HepG2 (cell line): ENCODE data around the gene CCT4. TPM values are rescaled to one million over a fixed set of nuclear protein-coding genes. Genes with fewer than 3 reads are reported as not detected.
A peak's percentile ranks its signal among the peaks of the same experiment; 100 is the strongest.
"Not testable (repeated sequence)": the region's sequence is repeated elsewhere in the genome, so short reads cannot be mapped to it uniquely, and the experiment has no call there.

ENCODE experiments used
- ATAC-seq: fragments of 200-7000 bp; cut with Tn5 transposase; 3 replicates; pipeline ENCODE4 v1.9.1; 2020; ENCODE audit warnings: mild to moderate bottlenecking, moderate library complexity
- BruUV-seq: library from RNA; stranded (reverse); fragments of 400-500 nt; replicated peaks from 2 replicates; lab custom pipeline; 2021; lab: Mats Ljungman, UMichigan
- CTCF ChIA-PET: fragments of 300-600 bp; formaldehyde crosslinking; extraction: SDS; loops from one replicate; lab custom pipeline; 2021; ENCODE audit warnings: low total read pairs, inconsistent platforms, low intra/inter-chr PET ratio; lab: Yijun Ruan, JAX
- POLR2A ChIA-PET: fragments of 350-600 bp; sonication (Branson Sonifier 250); formaldehyde crosslinking; loops from one replicate; lab custom pipeline; 2020; ENCODE audit warnings: antibody characterized with exemption, inconsistent platforms; lab: Yijun Ruan, JAX
- DNase-seq: peaks from one replicate; pipeline ENCODE4 v3.0.0-alpha.2; 2015; ENCODE audit warnings: low spot score
- FAIRE-seq: peaks from 3 replicates; lab custom pipeline; 2011; peaks lifted over from hg19 to GRCh38; lab: Jason Lieb, UNC
- H2AFZ ChIP-seq: one replicate; pipeline ENCODE4 v1.6.1; 2011; ENCODE audit warnings: low read length, inconsistent platforms
- H3K27ac ChIP-seq: fragments of 300-600 bp; 3 replicates; pipeline ENCODE4 v1.8.0; 2011; ENCODE audit warnings: mixed run types, mild to moderate bottlenecking, mixed read lengths, low read length, inconsistent platforms; ENCODE audit not compliant: insufficient read depth; ENCODE audit errors: extremely low read length
- H3K27me3 ChIP-seq, 2 experiments: fragments of 200-600 bp in 1 of 2; 2 replicates in 1 of 2; 3 replicates in 1 of 2; pipeline versions ENCODE4 v1.6.0 to v1.8.0; 2011; ENCODE audit warnings: low read length in 2 of 2, mild to moderate bottlenecking in 2 of 2, moderate library complexity in 2 of 2, inconsistent platforms in 1 of 2; ENCODE audit not compliant: insufficient read depth in 2 of 2, control insufficient read depth in 1 of 2
- H3K36me3 ChIP-seq, 2 experiments: fragments of 200-600 bp in 1 of 2; replicated peaks in 1 of 2; 2 replicates in 1 of 2; 3 replicates in 1 of 2; pipeline versions ENCODE4 v1.5.1 to v1.8.0; 2011; ENCODE audit warnings: low read length in 2 of 2, inconsistent platforms in 1 of 2; ENCODE audit not compliant: insufficient read depth in 2 of 2, control insufficient read depth in 1 of 2
- H3K4me1 ChIP-seq: 2 replicates; pipeline ENCODE4 v1.5.1; 2012; ENCODE audit warnings: low read length, inconsistent platforms; ENCODE audit not compliant: insufficient read depth
- H3K4me2 ChIP-seq: 2 replicates; pipeline ENCODE4 v1.6.0; 2011; ENCODE audit warnings: low read depth, low read length, inconsistent platforms
- H3K4me3 ChIP-seq, 3 experiments: fragments of 200-600 bp in 1 of 3; sonication (generic), shearing (Covaris generic) in 1 of 3; replicated peaks in 1 of 3; 2 replicates each; pipeline ENCODE4 v1.5.1; 2011 to 2016; ENCODE audit warnings: low read length in 3 of 3, inconsistent platforms in 2 of 3, low read depth in 2 of 3, mild to moderate bottlenecking in 2 of 3, control low read depth in 1 of 3, mixed read lengths in 1 of 3; ENCODE audit not compliant: insufficient read depth in 1 of 3
- H3K79me2 ChIP-seq: one replicate; pipeline ENCODE4 v1.6.1; 2011; ENCODE audit warnings: low read length, inconsistent platforms; ENCODE audit not compliant: insufficient read depth
- H3K9ac ChIP-seq: 2 replicates; pipeline ENCODE4 v1.6.0; 2011; ENCODE audit warnings: mild to moderate bottlenecking, low read depth, low read length, inconsistent platforms; ENCODE audit not compliant: insufficient read depth
- H3K9me3 ChIP-seq: 2 replicates; pipeline ENCODE4 v1.5.1; 2012; ENCODE audit warnings: mild to moderate bottlenecking, low read length
- H4K20me1 ChIP-seq: 2 replicates; pipeline ENCODE4 v1.6.0; 2011; ENCODE audit warnings: inconsistent platforms, mild to moderate bottlenecking, low read length, moderate library complexity; ENCODE audit not compliant: insufficient read depth
- BRCA1 ChIP-seq: sonication (generic); formaldehyde crosslinking; IDR thresholded peaks from 2 replicates; pipeline ENCODE4 v1.4.0; 2020; ENCODE audit warnings: missing genetic modification reagents
- DZIP1 ChIP-seq: sonication (generic); formaldehyde crosslinking; IDR thresholded peaks from 2 replicates; pipeline ENCODE4 v1.5.0; 2020; ENCODE audit warnings: mild to moderate bottlenecking, missing genetic modification reagents
- RBFOX2 ChIP-seq: fragments of 200-400 bp; formaldehyde crosslinking; IDR thresholded peaks from 2 replicates; pipeline ENCODE4 v1.6.1; 2017; ENCODE audit warnings: low read depth, mild to moderate bottlenecking, low read length
- SRF ChIP-seq: IDR thresholded peaks from 2 replicates; pipeline ENCODE4 v1.6.1; 2011; ENCODE audit warnings: mild to moderate bottlenecking, low read depth, low read length, moderate library complexity
- STAG1 ChIP-seq: sonication (generic); formaldehyde crosslinking; IDR thresholded peaks from 2 replicates; pipeline ENCODE4 v1.4.0; 2020; ENCODE audit warnings: missing genetic modification reagents
- USF2 ChIP-seq, 2 experiments: sonication (generic) in 1 of 2; formaldehyde crosslinking in 1 of 2; IDR thresholded peaks; 2 replicates each; pipeline versions ENCODE4 v1.5.1 to v1.6.1; 2011 to 2020; ENCODE audit warnings: borderline replicate concordance in 1 of 2, low read depth in 1 of 2, low read length in 1 of 2, mild to moderate bottlenecking in 1 of 2, missing genetic modification reagents in 1 of 2, moderate library complexity in 1 of 2
- ZNF775 ChIP-seq: sonication (generic); formaldehyde crosslinking; IDR thresholded peaks from 2 replicates; pipeline ENCODE4 v1.4.0; 2020; ENCODE audit warnings: missing genetic modification reagents, mild to moderate bottlenecking, moderate library complexity, borderline replicate concordance
- WGBS: methylation state at CpG from one replicate; pipeline ENCODE4 v1.1.6; 2017; ENCODE audit warnings: low lambda C conversion rate; 5-methylcytosine and 5-hydroxymethylcytosine counted together
- in situ Hi-C: cut with HindIII; loops from 2 replicates; pipeline ENCODE4 v1.10.0; 2017; ENCODE audit warnings: low pct_unique_long_range_greater_than_20kb; ENCODE audit not compliant: extremely low pct_ligation_motif_present
- intact Hi-C: fragments of 100-400 bp; cut with micrococcal nuclease; formaldehyde crosslinking; loops from one replicate; pipeline ENCODE4 v1.10.0; 2022; ENCODE audit not compliant: unreplicated experiment
- polyA plus RNA-seq, 8 experiments: library from polyadenylated mRNA; depleted of rRNA in 3 of 8; stranded (reverse) in 7 of 8; unstranded in 1 of 8; fragments of >200 nt; fragmentation: Illumina TruSeq in 4 of 8; extraction: Trizol in 4 of 8; gene quantifications; 2 replicates each; pipeline versions ENCODE4 v1.2.1 to v1.2.3, GENCODE V29; 2011 to 2016; ENCODE audit warnings: low read depth in 4 of 8, missing spikeins in 1 of 8, mixed read lengths in 1 of 8; ENCODE audit not compliant: insufficient read depth in 1 of 8
- total RNA-seq, 5 experiments: library from RNA; depleted of rRNA; stranded (reverse); fragments of >200 nt; fragmentation: Illumina TruSeq; extraction: Trizol; gene quantifications; 2 replicates each; pipeline ENCODE4 v1.2.3, GENCODE V29; 2016; ENCODE audit warnings: low read depth in 1 of 5

Gene CCT4
- total and polyA plus RNA-seq, 2 of the 13 experiments (the other 11 are each of a cell fraction or from before 2014, with no cell fraction given) = 138 to 340 TPM

GRCh38 chr2:61879351-61879750 lies 9.1 kb downstream of the CCT4 start:
- WGBS = 95% methylated on average over 4 of the region's 4 CpGs
- H3K4me3 ChIP-seq, intact Hi-C loops, H3K27ac ChIP-seq, H3K27me3 ChIP-seq, H3K4me2 ChIP-seq, DNase-seq, H3K9me3 ChIP-seq, CTCF ChIA-PET, H3K79me2 ChIP-seq, in situ Hi-C loops, H4K20me1 ChIP-seq, ATAC-seq, H2AFZ ChIP-seq, H3K9ac ChIP-seq, POLR2A ChIA-PET, BruUV-seq, FAIRE-seq, H3K4me1 ChIP-seq: not testable (repeated sequence)
- peaks cover 20 to 91% of the 10 kb centered on the region in 2 experiments for H3K36me3 ChIP-seq

- Histone ChIP-seq H2AFZ (no peak overlapping the region), H3K4me1 (no peaks in the 10 kb centered on the region), H3K27ac (no peak overlapping the region), H3K79me2 (peaks cover under 1% of the 10 kb centered on the region), H3K9ac (no peak overlapping the region), H3K9me3 (no peaks in the 10 kb centered on the region), H4K20me1 (no peaks in the 10 kb centered on the region; the same call in 1 of the 2 replicates), H3K36me3 (peaks cover 26 to 92% of the 10 kb centered on the region in 2 experiments), H3K4me3 (no peak overlapping the region), H3K27me3 (no peaks in the 10 kb centered on the region)
- POLR2A ChIA-PET = no interaction called here
- in situ Hi-C loops = no loop called here
- no TSS peak for BruUV-seq
- CTCF ChIA-PET = no interaction called here
- no peak for DNase-seq
- intact Hi-C loops = no loop called here
- 94% methylated on average over 3 of the region's 3 CpGs for WGBS
- no peak for TF ChIP-seq SRF
- no peak for TF ChIP-seq STAG1 (CRISPR knock-in tag)
- TF ChIP-seq USF2 (IDR thresholded peaks at IDR 0.05; ENCODE audit: low read depth, low read length) = no peak
- no peak for TF ChIP-seq USF2 (CRISPR knock-in tag; IDR thresholded peaks at IDR 0.05; ENCODE audit: borderline replicate concordance)
- TF ChIP-seq BRCA1 (CRISPR knock-in tag) = no peak
- peak; percentile 21; the same call in 1 of the 2 replicates for TF ChIP-seq RBFOX2
- no peak for TF ChIP-seq ZNF775 (CRISPR knock-in tag)
- TF ChIP-seq DZIP1 (CRISPR knock-in tag) = no peak
- TF ChIP-seq, all 625 proteins: peak for 1
- ATAC-seq (no peak), FAIRE-seq (no peak)
- no peak overlapping the region for H3K4me2 ChIP-seq
Measured at GRCh38 chr2:61878761-61879160, 9.7 kb downstream of the CCT4 start.
